H1 (cell line): Measurements from ENCODE around the gene FAM131C. TPM values are rescaled to one million over a fixed set of nuclear protein-coding genes. Genes with fewer than 3 reads are reported as not detected.

Source experiments
- CTCF ChIA-PET: fragments of 300-600 bp; sonication (Branson Sonifier 250); formaldehyde crosslinking; loops from one replicate; lab custom pipeline; 2021; ENCODE audit not compliant: partially characterized antibody; lab: Charles Lee
- POLR2A ChIA-PET: fragments of 300-600 bp; sonication (Branson Sonifier 250); formaldehyde crosslinking; loops from one replicate; lab custom pipeline; 2021; ENCODE audit warnings: inconsistent platforms; ENCODE audit not compliant: partially characterized antibody; lab: Charles Lee
- DNase-seq, 2 experiments: peaks; one replicate each; pipeline versions ENCODE4 v3.0.0 to v3.0.0-alpha.2; 2010 to 2022; ENCODE audit warnings: low spot score in 2 of 2, low read depth in 1 of 2, mixed read lengths in 1 of 2
- FAIRE-seq: peaks from 2 replicates; lab custom pipeline; 2011; peaks lifted over from hg19 to GRCh38; lab: Jason Lieb, UNC
- H2AFZ ChIP-seq: 2 replicates; pipeline ENCODE4 v1.8.1; 2012; ENCODE audit warnings: low read length, inconsistent platforms
- H2AK5ac ChIP-seq: 2 replicates; pipeline ENCODE4 v1.6.1; 2013; ENCODE audit warnings: low read depth, low read length
- H2BK120ac ChIP-seq: replicated peaks from 2 replicates; pipeline ENCODE3; 2013; ENCODE audit warnings: low read depth, low read length, inconsistent platforms
- H2BK12ac ChIP-seq: 2 replicates; pipeline ENCODE4 v1.6.1; 2013; ENCODE audit warnings: low read depth, low read length
- H2BK15ac ChIP-seq: 2 replicates; pipeline ENCODE4 v1.6.1; 2013; ENCODE audit warnings: low read length
- H2BK20ac ChIP-seq: 2 replicates; pipeline ENCODE4 v1.6.1; 2013; ENCODE audit warnings: low read length
- H2BK5ac ChIP-seq: 2 replicates; pipeline ENCODE4 v1.6.1; 2013; ENCODE audit warnings: low read depth, low read length
- H3K14ac ChIP-seq: 2 replicates; pipeline ENCODE4 v1.6.1; 2013; ENCODE audit warnings: inconsistent platforms; ENCODE audit not compliant: insufficient read length
- H3K18ac ChIP-seq: 2 replicates; pipeline ENCODE4 v1.6.1; 2013; ENCODE audit warnings: low read length; ENCODE audit errors: extremely low read depth
- H3K23ac ChIP-seq: 2 replicates; pipeline ENCODE4 v1.6.1; 2013; ENCODE audit warnings: inconsistent platforms; ENCODE audit not compliant: insufficient read length
- H3K23me2 ChIP-seq: 2 replicates; pipeline ENCODE4 v1.6.1; 2013; ENCODE audit warnings: low read depth, low read length
- H3K27ac ChIP-seq: 2 replicates; pipeline ENCODE4 v1.6.1; 2011; ENCODE audit warnings: low read depth, low read length, inconsistent platforms
- H3K27me3 ChIP-seq, 4 experiments: replicated peaks in 1 of 4; 1 replicate in 1 of 4; 2 replicates in 3 of 4; pipeline versions ENCODE4 v1.6.1 to v1.8.1; 2011 to 2013; ENCODE audit warnings: low read length in 3 of 4, mild to moderate bottlenecking in 3 of 4, inconsistent platforms in 2 of 4, mixed read lengths in 2 of 4, moderate library complexity in 1 of 4; ENCODE audit not compliant: control insufficient read depth in 3 of 4, insufficient read depth in 3 of 4; ENCODE audit errors: extremely low read depth in 1 of 4
- H3K36me3 ChIP-seq, 4 experiments: 2 replicates each; pipeline versions ENCODE4 v1.6.1 to v1.8.1; 2011 to 2013; ENCODE audit warnings: mild to moderate bottlenecking in 4 of 4, low read length in 3 of 4, moderate library complexity in 2 of 4, control low read depth in 1 of 4, inconsistent platforms in 1 of 4; ENCODE audit not compliant: insufficient read depth in 4 of 4, control insufficient read depth in 2 of 4
- H3K4ac ChIP-seq: replicated peaks from 2 replicates; pipeline ENCODE3; 2013; ENCODE audit warnings: low read length, low read depth, mixed read lengths, inconsistent platforms; ENCODE audit not compliant: insufficient read length
- H3K4me1 ChIP-seq, 4 experiments: replicated peaks in 1 of 4; 1 replicate in 1 of 4; 2 replicates in 3 of 4; pipeline versions ENCODE4 v1.6.1 to v1.8.1; 2011 to 2013; ENCODE audit warnings: low read length in 3 of 4, inconsistent platforms in 2 of 4, mixed read lengths in 1 of 4; ENCODE audit not compliant: insufficient read depth in 4 of 4, control insufficient read depth in 3 of 4
- H3K4me2 ChIP-seq, 2 experiments: 2 replicates each; pipeline versions ENCODE4 v1.6.1 to v1.8.1; 2011 to 2013; ENCODE audit warnings: low read depth in 2 of 2, low read length in 2 of 2, control low read depth in 1 of 2, inconsistent platforms in 1 of 2, mild to moderate bottlenecking in 1 of 2; ENCODE audit not compliant: insufficient read depth in 1 of 2
- H3K4me3 ChIP-seq, 4 experiments: fragments of 200-600, 300-600 bp in 1 of 4; sonication (generic), shearing (Covaris generic), sonication (Bioruptor Twin) in 1 of 4; 2 replicates each; pipeline versions ENCODE4 v1.5.1 to v1.8.1; 2011 to 2016; ENCODE audit warnings: low read length in 4 of 4, low read depth in 3 of 4, control low read depth in 2 of 4, inconsistent platforms in 2 of 4, mild to moderate bottlenecking in 2 of 4, mixed read lengths in 1 of 4, moderate library complexity in 1 of 4; ENCODE audit not compliant: insufficient read depth in 2 of 4; ENCODE audit errors: extremely low read depth in 1 of 4
- H3K56ac ChIP-seq: replicated peaks from 2 replicates; pipeline ENCODE3; 2013; ENCODE audit warnings: low read depth, mild to moderate bottlenecking, mixed read lengths, low read length, inconsistent platforms; ENCODE audit not compliant: insufficient read length
- H3K79me1 ChIP-seq: 2 replicates; pipeline ENCODE4 v1.6.1; 2013; ENCODE audit warnings: low read depth, low read length, control low read depth
- H3K79me2 ChIP-seq, 2 experiments: 2 replicates each; pipeline versions ENCODE4 v1.6.1 to v1.8.1; 2012 to 2013; ENCODE audit warnings: low read length in 2 of 2, mild to moderate bottlenecking in 2 of 2, inconsistent platforms in 1 of 2; ENCODE audit not compliant: insufficient read depth in 2 of 2, control insufficient read depth in 1 of 2
- H3K9ac ChIP-seq, 4 experiments: replicated peaks in 1 of 4; 1 replicate in 1 of 4; 2 replicates in 3 of 4; pipeline versions ENCODE4 v1.6.1 to v1.8.1; 2011 to 2013; ENCODE audit warnings: low read depth in 3 of 4, low read length in 3 of 4, control low read depth in 2 of 4, mild to moderate bottlenecking in 2 of 4, moderate library complexity in 2 of 4, inconsistent platforms in 1 of 4; ENCODE audit errors: extremely low read depth in 1 of 4
- H3K9me3 ChIP-seq, 2 experiments: 2 replicates each; pipeline versions ENCODE4 v1.6.1 to v1.8.1; 2012 to 2013; ENCODE audit warnings: mild to moderate bottlenecking in 2 of 2, moderate library complexity in 2 of 2, control low read depth in 1 of 2, inconsistent platforms in 1 of 2, low read depth in 1 of 2, low read length in 1 of 2, mixed read lengths in 1 of 2; ENCODE audit not compliant: insufficient read depth in 2 of 2
- H4K20me1 ChIP-seq, 2 experiments: replicated peaks in 1 of 2; 2 replicates each; pipeline versions ENCODE3 to v1.8.1; 2011 to 2013; ENCODE audit warnings: inconsistent platforms in 2 of 2, low read length in 2 of 2, mild to moderate bottlenecking in 1 of 2; ENCODE audit not compliant: insufficient read depth in 2 of 2, control insufficient read depth in 1 of 2
- H4K5ac ChIP-seq: 2 replicates; pipeline ENCODE4 v1.6.1; 2013; ENCODE audit warnings: low read length, low read depth, mixed read lengths, inconsistent platforms; ENCODE audit not compliant: insufficient read length
- H4K8ac ChIP-seq: 2 replicates; pipeline ENCODE4 v1.8.0; 2013; ENCODE audit warnings: mild to moderate bottlenecking, moderate library complexity, low read length, inconsistent platforms; ENCODE audit not compliant: insufficient read depth; ENCODE audit errors: extremely low read depth
- H4K91ac ChIP-seq: replicated peaks from 2 replicates; pipeline ENCODE3; 2013; ENCODE audit warnings: low read length, mixed read lengths, inconsistent platforms; ENCODE audit not compliant: insufficient read length
- ASH2L ChIP-seq: fragments of 200-600, 300-600 bp; sonication (generic); IDR thresholded peaks from one replicate; pipeline ENCODE4 v1.7.1; 2017; ENCODE audit warnings: low read length
- CBX5 ChIP-seq: fragments of 300-800, 300-1000 bp; sonication (generic); IDR thresholded peaks from 2 replicates; pipeline ENCODE4 v1.7.1; 2016; ENCODE audit warnings: antibody characterized with exemption, low read length, low read depth
- CEBPB ChIP-seq: IDR thresholded peaks from 2 replicates; pipeline ENCODE4 v1.6.1; 2012; ENCODE audit warnings: low read depth, low read length
- EP300 ChIP-seq, 2 experiments: IDR thresholded peaks; 1 replicate in 1 of 2; 2 replicates in 1 of 2; pipeline ENCODE4 v1.6.1; 2011 to 2012; ENCODE audit warnings: low read depth in 2 of 2, low read length in 2 of 2, mild to moderate bottlenecking in 2 of 2, borderline replicate concordance in 1 of 2, inconsistent platforms in 1 of 2, moderate library complexity in 1 of 2
- FOSL1 ChIP-seq: IDR thresholded peaks from 2 replicates; pipeline ENCODE4 v1.6.1; 2011; ENCODE audit warnings: mild to moderate bottlenecking, low read depth, low read length, moderate library complexity; ENCODE audit not compliant: insufficient read depth
- KDM5A ChIP-seq: fragments of 200-600 bp; IDR thresholded peaks from 2 replicates; pipeline ENCODE4 v1.7.1; 2012; ENCODE audit warnings: mild to moderate bottlenecking, low read length, inconsistent platforms, mixed read lengths
- MAX ChIP-seq: IDR thresholded peaks from 2 replicates; pipeline ENCODE4 v1.6.1; 2012; ENCODE audit warnings: inconsistent platforms
- NANOG ChIP-seq: IDR thresholded peaks from 2 replicates; pipeline ENCODE4 v1.6.1; 2011; ENCODE audit warnings: low read length, low read depth, mild to moderate bottlenecking, inconsistent platforms; ENCODE audit not compliant: insufficient read depth, poor library complexity, severe bottlenecking
- NRF1 ChIP-seq: IDR thresholded peaks from 2 replicates; pipeline ENCODE4 v1.6.1; 2011; ENCODE audit warnings: mild to moderate bottlenecking, low read depth, low read length, improper control_type of control experiment
- RBBP5 ChIP-seq: IDR thresholded peaks from 2 replicates; pipeline ENCODE4 v1.7.1; 2012; ENCODE audit warnings: low read depth, mild to moderate bottlenecking, inconsistent platforms, low read length, moderate library complexity, borderline replicate concordance
- SAP30 ChIP-seq: fragments of 300-600 bp; sonication (generic); IDR thresholded peaks from 2 replicates; pipeline ENCODE4 v1.7.1; 2012; ENCODE audit warnings: low read length, moderate library complexity, mild to moderate bottlenecking, inconsistent platforms; ENCODE audit not compliant: insufficient read depth, insufficient replicate concordance
- SIX5 ChIP-seq: IDR thresholded peaks from 2 replicates; pipeline ENCODE4 v1.6.1; 2011; ENCODE audit warnings: mild to moderate bottlenecking, low read depth, low read length
- SP4 ChIP-seq: IDR thresholded peaks from 2 replicates; pipeline ENCODE4 v1.6.1; 2012; ENCODE audit warnings: low read length, inconsistent platforms
- WGBS, 2 experiments: shearing (Covaris generic) in 1 of 2; methylation state at CpG; one replicate each; pipeline versions ENCODE4 v1.1.6 to v1.1.7; 2013 to 2015; ENCODE audit warnings: low lambda C conversion rate in 2 of 2, mixed read lengths in 2 of 2, inconsistent platforms in 1 of 2, low coverage in 1 of 2, missing lambda C conversion rate in 1 of 2; ENCODE audit not compliant: insufficient replicate concordance in 2 of 2, insufficient coverage in 1 of 2, insufficient read length in 1 of 2; ENCODE audit errors: extremely low coverage in 1 of 2, missing lambda C conversion rate in 1 of 2; 5-methylcytosine and 5-hydroxymethylcytosine counted together
- polyA plus RNA-seq, 7 experiments: library from polyadenylated mRNA; depleted of rRNA in 3 of 7; stranded (reverse) in 5 of 7; unstranded in 2 of 7; fragments of >200 nt in 5 of 7; fragments of 200-250 nt in 2 of 7; gene quantifications; 1 replicate in 5 of 7; 2 replicates in 1 of 7; 4 replicates in 1 of 7; pipeline versions ENCODE4 v1.2.1 to v1.2.3, GENCODE V29; 2011 to 2013; ENCODE audit warnings: missing spikeins in 2 of 7, mixed read lengths in 2 of 7
- total RNA-seq: library from RNA; stranded (reverse); fragmentation: NEBNext Ultra II Directional; extraction: Animal tissue kit (Norgen Biotek cat#: 25700); gene quantifications from 2 replicates; pipeline ENCODE4 v1.2.1, GENCODE V29; 2021

Gene FAM131C
- total and polyA plus RNA-seq, 2 of the 8 experiments (the other 6 are each of a cell fraction or from before 2014, with no cell fraction given) = 0.73 to 0.78 TPM

GRCh38 chr1:16083486-16083885, 10.0 kb upstream of the FAM131C start:
- ChIA-PET POLR2A (interaction anchor here (1.0 to 2.7 kb wide), 5 partner anchors 38 to 107 kb away, joined by 3 to 10 read pairs (median 5); partner anchors contain the start of gene EPHA2), CTCF (interaction anchor here (0.9 to 21.9 kb wide), 21 partner anchors 9 to 279 kb away, joined by 3 to 569 read pairs (median 12); partner anchors contain the start of genes CPLANE2, EPHA2, FAM131C and FBXO42)
- no peaks in the 10 kb centered on the region for H3K79me2 ChIP-seq
- WGBS, 2 experiments = 98% methylated on average over 5 of the region's 5 CpGs; no CpG with 5 or more reads in 1 of the 2 experiments
- H3K23ac ChIP-seq = no peak overlapping the region
- no peak overlapping the region for H3K4me2 ChIP-seq
- no peak overlapping the region for H2AFZ ChIP-seq
- no peaks in the 10 kb centered on the region for H3K23me2 ChIP-seq
- H2BK15ac ChIP-seq = no peak overlapping the region
- no peak overlapping the region for H4K5ac ChIP-seq
- H3K36me3 ChIP-seq = no peaks in the 10 kb centered on the region
- DNase-seq (no peak), FAIRE-seq (no peak)
- no peaks in the 10 kb centered on the region for H3K9me3 ChIP-seq
- no peak overlapping the region for H4K91ac ChIP-seq
- no peaks in the 10 kb centered on the region for H4K20me1 ChIP-seq
- H3K4me1 ChIP-seq = peaks cover 0 to 6% (median 4%) of the 10 kb centered on the region in 4 experiments; a peak in 3 of 7 replicates
- no peak overlapping the region for H3K14ac ChIP-seq
- no peak overlapping the region for H3K56ac ChIP-seq
- H3K27me3 ChIP-seq = no peaks in the 10 kb centered on the region
- H2BK20ac ChIP-seq = no peak overlapping the region
- H2BK120ac ChIP-seq = no peak overlapping the region
- H3K4ac ChIP-seq = no peak overlapping the region
- H2BK12ac ChIP-seq = no peak overlapping the region
- peak overlapping the region; percentile 79; the same call in 1 of the 2 replicates for H4K8ac ChIP-seq
- H2BK5ac ChIP-seq = no peak overlapping the region
- H3K4me3 ChIP-seq = no peak overlapping the region
- no peak overlapping the region for H3K27ac ChIP-seq
- H2AK5ac ChIP-seq = no peak overlapping the region
- no peak overlapping the region for H3K18ac ChIP-seq
- no peaks in the 10 kb centered on the region for H3K79me1 ChIP-seq
- no peak overlapping the region for H3K9ac ChIP-seq
- TF ChIP-seq CBX5 (no peak), SIX5 (no peak), MAX (no peak), EP300 (IDR thresholded peaks at IDR 0.05; ENCODE audit: borderline replicate concordance in 1 of 2, low read depth in 2 of 2, low read length in 2 of 2) (no peak), NRF1 (no peak), RBBP5 (no peak), ASH2L (no peak), SP4 (no peak), FOSL1 (no peak), SAP30 (no peak), CEBPB (no peak), KDM5A (no peak), NANOG (no peak)
